Trophoblast cell (in vitro differentiated cells and primary cell): ENCODE measurements around the gene SLC38A11.
"Not testable (repeated sequence)": the region's sequence is repeated elsewhere in the genome, so short reads cannot be mapped to it uniquely, and the experiment has no call there.

ENCODE experiments used
- DNase-seq, 2 donors: peaks; one replicate each; pipeline ENCODE4 v3.0.0-alpha.2; 2016
- H2AFZ ChIP-seq: 2 replicates; pipeline ENCODE4 v1.6.1; 2013; ENCODE audit warnings: low read length, moderate library complexity, mild to moderate bottlenecking; ENCODE audit not compliant: insufficient read depth, poor library complexity
- H2AK5ac ChIP-seq: 2 replicates; pipeline ENCODE4 v1.6.1; 2013; ENCODE audit warnings: mild to moderate bottlenecking, low read length
- H2BK120ac ChIP-seq: 2 replicates; pipeline ENCODE4 v1.6.1; 2013; ENCODE audit warnings: low read length, mild to moderate bottlenecking, moderate library complexity; ENCODE audit not compliant: insufficient read depth, poor library complexity
- H2BK12ac ChIP-seq: 2 replicates; pipeline ENCODE4 v1.6.1; 2013; ENCODE audit warnings: mild to moderate bottlenecking, low read length, moderate library complexity
- H2BK5ac ChIP-seq: 2 replicates; pipeline ENCODE4 v1.6.1; 2013; ENCODE audit warnings: low read length, low read depth, moderate library complexity, mild to moderate bottlenecking; ENCODE audit not compliant: poor library complexity
- H3K14ac ChIP-seq: 2 replicates; pipeline ENCODE4 v1.6.1; 2013; ENCODE audit warnings: mild to moderate bottlenecking, low read length
- H3K18ac ChIP-seq: 2 replicates; pipeline ENCODE4 v1.6.1; 2013; ENCODE audit warnings: mild to moderate bottlenecking, low read length
- H3K23ac ChIP-seq: 2 replicates; pipeline ENCODE4 v1.6.1; 2013; ENCODE audit warnings: low read length
- H3K27ac ChIP-seq: 2 replicates; pipeline ENCODE4 v1.5.1; 2013; ENCODE audit warnings: low read depth, mild to moderate bottlenecking, inconsistent platforms, low read length, moderate library complexity
- H3K27me3 ChIP-seq: 2 replicates; pipeline ENCODE4 v1.6.1; 2013; ENCODE audit warnings: inconsistent platforms, mild to moderate bottlenecking, low read length, moderate library complexity; ENCODE audit not compliant: insufficient read depth
- H3K36me3 ChIP-seq, 2 experiments: 1 replicate in 1 of 2; 2 replicates in 1 of 2; pipeline ENCODE4 v1.6.1; 2013; ENCODE audit warnings: low read length in 2 of 2, mild to moderate bottlenecking in 2 of 2, moderate library complexity in 1 of 2; ENCODE audit not compliant: insufficient read depth in 2 of 2, control insufficient read depth in 1 of 2
- H3K4ac ChIP-seq: 2 replicates; pipeline ENCODE4 v1.6.1; 2013; ENCODE audit warnings: low read depth, mild to moderate bottlenecking, low read length, moderate library complexity
- H3K4me1 ChIP-seq, 2 experiments: 1 replicate in 1 of 2; 2 replicates in 1 of 2; pipeline ENCODE4 v1.6.1; 2013; ENCODE audit warnings: low read length in 2 of 2, mild to moderate bottlenecking in 2 of 2, moderate library complexity in 1 of 2; ENCODE audit not compliant: insufficient read depth in 2 of 2, control insufficient read depth in 1 of 2
- H3K4me2 ChIP-seq: 2 replicates; pipeline ENCODE4 v1.6.1; 2013; ENCODE audit warnings: inconsistent platforms, mild to moderate bottlenecking, low read length, moderate library complexity
- H3K4me3 ChIP-seq: 2 replicates; pipeline ENCODE4 v1.5.1; 2013; ENCODE audit warnings: mild to moderate bottlenecking, low read depth, low read length, inconsistent platforms
- H3K79me1 ChIP-seq: one replicate; pipeline ENCODE4 v1.6.1; 2013; ENCODE audit warnings: low read length
- H3K79me2 ChIP-seq: 2 replicates; pipeline ENCODE4 v1.6.1; 2013; ENCODE audit warnings: low read length, mild to moderate bottlenecking; ENCODE audit not compliant: control insufficient read depth, insufficient read depth, poor library complexity
- H3K9ac ChIP-seq: 2 replicates; pipeline ENCODE4 v1.6.1; 2013; ENCODE audit warnings: mild to moderate bottlenecking, low read length
- H3K9me3 ChIP-seq: 2 replicates; pipeline ENCODE4 v1.6.1; 2013; ENCODE audit warnings: low read depth, mild to moderate bottlenecking, control low read depth, inconsistent platforms, low read length; ENCODE audit not compliant: insufficient read depth
- H4K12ac ChIP-seq: 2 replicates; pipeline ENCODE4 v1.6.1; 2013; ENCODE audit warnings: low read depth, mild to moderate bottlenecking, low read length, moderate library complexity
- H4K8ac ChIP-seq: 2 replicates; pipeline ENCODE4 v1.6.1; 2013; ENCODE audit warnings: low read depth, mild to moderate bottlenecking, low read length, moderate library complexity
- H4K91ac ChIP-seq: one replicate; pipeline ENCODE4 v1.6.1; 2013; ENCODE audit warnings: low read depth, mild to moderate bottlenecking, low read length, moderate library complexity
- WGBS: extraction: QIAGEN DNeasy Blood & Tissue Kit; methylation state at CpG from one replicate; pipeline ENCODE4 v1.1.7; 2013; ENCODE audit warnings: missing lambda C conversion rate; ENCODE audit not compliant: insufficient read length, insufficient coverage; ENCODE audit errors: extremely low coverage; 5-methylcytosine and 5-hydroxymethylcytosine counted together

The SLC38A11 gene

GRCh38 chr2:164993287-164994016 is 38.1 kb upstream of the SLC38A11 start:
- no peak overlapping the region for H3K18ac ChIP-seq
- H4K12ac ChIP-seq = no peak overlapping the region
- no peak overlapping the region for H2BK5ac ChIP-seq
- H2AK5ac ChIP-seq = no peak overlapping the region
- no peak overlapping the region for H2AFZ ChIP-seq
- no peaks in the 10 kb centered on the region for H3K9me3 ChIP-seq
- no peak overlapping the region for H3K4me2 ChIP-seq
- no peak overlapping the region for H3K14ac ChIP-seq
- H3K9ac ChIP-seq = no peak overlapping the region
- no peaks in the 10 kb centered on the region for H3K27me3 ChIP-seq
- H3K23ac ChIP-seq = no peak overlapping the region
- DNase-seq = no peak
- no peak overlapping the region for H3K27ac ChIP-seq
- no peak overlapping the region for H2BK120ac ChIP-seq
- WGBS = no CpG with 5 or more reads among the region's 19 CpGs
- H3K79me1 ChIP-seq = peaks cover 2% of the 10 kb centered on the region
- peaks cover 2 to 4% of the 10 kb centered on the region in 2 experiments for H3K4me1 ChIP-seq
- H3K4ac ChIP-seq = no peak overlapping the region
- H2BK12ac ChIP-seq = no peak overlapping the region
- H4K91ac ChIP-seq = no peak overlapping the region
- no peaks in the 10 kb centered on the region for H3K79me2 ChIP-seq
- no peak overlapping the region for H3K4me3 ChIP-seq
- no peak overlapping the region for H4K8ac ChIP-seq
- no peaks in the 10 kb centered on the region for H3K36me3 ChIP-seq

GRCh38 chr2:164992818-164993217 is 37.5 kb upstream of the SLC38A11 start:
- Histone ChIP-seq H2BK5ac (no peak overlapping the region), H3K9ac (no peak overlapping the region), H3K4ac (no peak overlapping the region), H3K27me3 (no peaks in the 10 kb centered on the region), H4K12ac (no peak overlapping the region), H4K8ac (no peak overlapping the region), H3K79me2 (no peaks in the 10 kb centered on the region), H3K4me3 (no peak overlapping the region), H2AK5ac (no peak overlapping the region), H3K14ac (no peak overlapping the region), H4K91ac (no peak overlapping the region), H3K4me1 (peaks cover 2 to 4% of the 10 kb centered on the region in 2 experiments), H3K18ac (no peak overlapping the region), H2AFZ (no peak overlapping the region), H3K9me3 (no peaks in the 10 kb centered on the region), H2BK120ac (no peak overlapping the region), H2BK12ac (no peak overlapping the region), H3K23ac (no peak overlapping the region), H3K36me3 (no peaks in the 10 kb centered on the region), H3K79me1 (peaks cover 2% of the 10 kb centered on the region), H3K4me2 (no peak overlapping the region), H3K27ac (no peak overlapping the region)
- no CpG with 5 or more reads among the region's 5 CpGs for WGBS
- peak; percentile 91 to 94 for DNase-seq

GRCh38 chr2:164992093-164992454 is 36.7 kb upstream of the SLC38A11 start:
- not testable (repeated sequence) for H3K36me3 ChIP-seq, H3K14ac ChIP-seq, H3K18ac ChIP-seq, H4K12ac ChIP-seq, H3K27me3 ChIP-seq, H2AK5ac ChIP-seq, DNase-seq, H3K79me2 ChIP-seq, H3K9me3 ChIP-seq, H3K4me3 ChIP-seq, H2BK12ac ChIP-seq, H3K79me1 ChIP-seq, H3K9ac ChIP-seq, H3K4ac ChIP-seq, H2BK5ac ChIP-seq, H3K4me2 ChIP-seq, H3K23ac ChIP-seq, H3K27ac ChIP-seq, H2AFZ ChIP-seq, H4K8ac ChIP-seq, H3K4me1 ChIP-seq
- Histone ChIP-seq H2BK120ac (peak overlapping the region; percentile 5), H4K91ac (peak overlapping the region; percentile 68)

- Histone ChIP-seq H4K8ac (peak overlapping the region; percentile 60), H3K4ac (peak overlapping the region; percentile 69), H2BK12ac (peak overlapping the region; percentile 80), H4K91ac (peak overlapping the region; percentile 68), H3K14ac (peak overlapping the region; percentile 51), H2BK5ac (peak overlapping the region; percentile 31), H2BK120ac (peak overlapping the region; percentile 5)
- H2AFZ ChIP-seq, H3K36me3 ChIP-seq, H3K79me1 ChIP-seq, DNase-seq, H2AK5ac ChIP-seq, H3K23ac ChIP-seq, H3K4me1 ChIP-seq, H3K27me3 ChIP-seq, H3K4me2 ChIP-seq, H3K79me2 ChIP-seq, H3K9ac ChIP-seq, H3K4me3 ChIP-seq, H3K9me3 ChIP-seq, H3K18ac ChIP-seq, H4K12ac ChIP-seq, H3K27ac ChIP-seq: not testable (repeated sequence)
Measured at GRCh38 chr2:164991361-164992092, 36.2 kb upstream of the SLC38A11 start.
